Measurements from ENCODE around the gene STBD1.

GRCh38 chr4:76315267-76315918 is 8.9 kb downstream of the STBD1 start:
- TF ChIP-seq EP400 (IDR thresholded peaks at IDR 0.05) = no peak
- no peak for TF ChIP-seq CTCF (IDR thresholded peaks at IDR 0.05 in 2 of 3, conservative IDR thresholded peaks at IDR 0.05 in 1 of 3; ENCODE audit: insufficient read depth in 2 of 3, low read depth in 1 of 3, low read length in 3 of 3)
- no peak for TF ChIP-seq TCF7L2 (IDR thresholded peaks at IDR 0.05; ENCODE audit: low read depth, low read length)
- TF ChIP-seq MLX (CRISPR knock-in tag; conservative IDR thresholded peaks at IDR 0.05) = no peak
- TF ChIP-seq NFIX (CRISPR knock-in tag; IDR thresholded peaks at IDR 0.05; ENCODE audit: low read depth) = no peak
- TF ChIP-seq ZNF589 (CRISPR knock-in tag; IDR thresholded peaks at IDR 0.05; ENCODE audit: low read depth) = no peak
- TF ChIP-seq CBX8 (IDR thresholded peaks at IDR 0.05; ENCODE audit: borderline replicate concordance, extremely low read depth, low read depth, low read length, poor library complexity, severe bottlenecking) = no peak
- no peak for TF ChIP-seq RHOXF2B (CRISPR knock-in tag; conservative IDR thresholded peaks at IDR 0.05)
- TF ChIP-seq BRCA1 (IDR thresholded peaks at IDR 0.05) = no peak
- TF ChIP-seq BRCA1 (CRISPR knock-in tag; IDR thresholded peaks at IDR 0.05) = no peak
